Small intestine (tissue), 7 donors: Measurements from ENCODE around the gene MTM1. TPM values are rescaled to one million over a fixed set of nuclear protein-coding genes. Genes with fewer than 3 reads are reported as not detected.

Experiments used
- DNase-seq, 2 donors: peaks; one replicate each; pipeline versions ENCODE4 v3.0.0 to v3.0.0-alpha.2; 2013
- FAIRE-seq: peaks from 2 replicates; lab custom pipeline; 2012; peaks lifted over from hg19 to GRCh38; lab: Jason Lieb, UNC
- H3K27ac ChIP-seq, 3 donors: one replicate each; pipeline ENCODE4 v1.5.1; 2013; ENCODE audit warnings: low read length in 2 of 3, mild to moderate bottlenecking in 2 of 3, control low read depth in 1 of 3, inconsistent platforms in 1 of 3, low read depth in 1 of 3, moderate library complexity in 1 of 3
- H3K27me3 ChIP-seq, 3 donors: one replicate each; pipeline ENCODE4 v1.6.1; 2013; ENCODE audit warnings: low read length in 3 of 3, inconsistent platforms in 1 of 3; ENCODE audit not compliant: control insufficient read depth in 3 of 3, insufficient read depth in 3 of 3
- H3K36me3 ChIP-seq, 3 donors: one replicate each; pipeline ENCODE4 v1.6.1; 2013; ENCODE audit warnings: low read length in 3 of 3, inconsistent platforms in 1 of 3, low read depth in 1 of 3, mild to moderate bottlenecking in 1 of 3, moderate library complexity in 1 of 3; ENCODE audit not compliant: control insufficient read depth in 3 of 3, insufficient read depth in 2 of 3
- H3K4me1 ChIP-seq, 3 donors: one replicate each; pipeline ENCODE4 v1.6.1; 2013; ENCODE audit warnings: low read length in 2 of 3, inconsistent platforms in 1 of 3, low read depth in 1 of 3, mild to moderate bottlenecking in 1 of 3, moderate library complexity in 1 of 3; ENCODE audit not compliant: control insufficient read depth in 3 of 3, insufficient read depth in 2 of 3
- H3K4me3 ChIP-seq, 3 donors: one replicate each; pipeline ENCODE4 v1.5.1; 2013; ENCODE audit warnings: low read length in 3 of 3, control low read depth in 1 of 3, inconsistent platforms in 1 of 3, low read depth in 1 of 3, mild to moderate bottlenecking in 1 of 3, moderate library complexity in 1 of 3
- H3K9me3 ChIP-seq, 2 donors: one replicate each; pipeline ENCODE4 v1.6.1; 2013; ENCODE audit warnings: low read depth in 1 of 2, low read length in 1 of 2; ENCODE audit not compliant: control insufficient read depth in 2 of 2, insufficient read depth in 1 of 2
- WGBS, 3 donors: extraction: QIAGEN DNeasy Blood & Tissue Kit; methylation state at CpG; one replicate each; pipeline ENCODE4 v1.1.7; 2013; 5-methylcytosine and 5-hydroxymethylcytosine counted together
- polyA plus RNA-seq, 4 donors: library from polyadenylated mRNA; stranded (reverse) in 3 of 4; unstranded in 1 of 4; fragments of 200-250 nt in 3 of 4; fragments of 120-200 nt in 1 of 4; gene quantifications; one replicate each; pipeline versions ENCODE4 v1.2.1 to v1.2.3, GENCODE V29; 2013
- donor health status: healthy with polysubstance abuse.
- donor health status: control.
- donor health status: control.
- donor health status: Bipolar disorder and iron deficiency.
- donor health status: healthy.

Gene MTM1
- polyA plus RNA-seq, 4 donors, result 7.1 to 16.9 (median 11.9) TPM

GRCh38 chrX:150664290-150664689 lies 95.9 kb downstream of the MTM1 start:
- Histone ChIP-seq H3K27ac (no peak overlapping the region), H3K36me3 (peaks cover 2 to 16% (median 3%) of the 10 kb centered on the region in 3 donors), H3K4me3 (no peak overlapping the region), H3K27me3 (no peaks in the 10 kb centered on the region), H3K4me1 (no peaks in the 10 kb centered on the region), H3K9me3 (no peaks in the 10 kb centered on the region)
- DNase-seq (no peak), FAIRE-seq (no peak)
- WGBS, 3 donors, result 28 to 57% (median 31%) methylated on average over 2 of the region's 2 CpGs

GRCh38 chrX:150676221-150676620 lies 107.8 kb downstream of the MTM1 start:
- DNase-seq (no peak), FAIRE-seq (no peak)
- Histone ChIP-seq H3K9me3 (no peaks in the 10 kb centered on the region), H3K4me1 (no peaks in the 10 kb centered on the region), H3K4me3 (no peak overlapping the region), H3K27ac (no peak overlapping the region), H3K36me3 (peaks cover 0 to 5% (median 2%) of the 10 kb centered on the region in 3 donors), H3K27me3 (no peaks in the 10 kb centered on the region)
- WGBS, 3 donors, result 58 to 74% (median 73%) methylated on average over 2 of the region's 2 CpGs

- Histone ChIP-seq H3K27me3 (no peaks in the 10 kb centered on the region), H3K27ac (no peak overlapping the region), H3K36me3 (no peaks in the 10 kb centered on the region), H3K4me1 (no peaks in the 10 kb centered on the region), H3K9me3 (no peaks in the 10 kb centered on the region), H3K4me3 (no peak overlapping the region)
- FAIRE-seq (no peak), DNase-seq (peak; percentile 8 to 18)
- WGBS, 3 donors, result 24 to 50% (median 47%) methylated on average over 7 of the region's 7 CpGs
Measured at GRCh38 chrX:150680974-150681373, 112.6 kb downstream of the MTM1 start.

- Histone ChIP-seq H3K27me3 (no peaks in the 10 kb centered on the region), H3K36me3 (no peaks in the 10 kb centered on the region), H3K27ac (no peak overlapping the region), H3K4me3 (no peak overlapping the region), H3K4me1 (no peaks in the 10 kb centered on the region), H3K9me3 (no peaks in the 10 kb centered on the region)
- WGBS, 3 donors, result 67 to 92% (median 73%) methylated on average over 3 of the region's 3 CpGs
- no peak for DNase-seq
- FAIRE-seq, result no peak
Measured at GRCh38 chrX:150683112-150683511, 114.7 kb downstream of the MTM1 start.

GRCh38 chrX:150683536-150684146 lies 115.2 kb downstream of the MTM1 start:
- DNase-seq (peak; percentile 30 to 45), FAIRE-seq (no peak)
- Histone ChIP-seq H3K4me1 (no peaks in the 10 kb centered on the region), H3K9me3 (no peaks in the 10 kb centered on the region), H3K36me3 (no peaks in the 10 kb centered on the region), H3K27me3 (no peaks in the 10 kb centered on the region), H3K4me3 (no peak overlapping the region), H3K27ac (no peak overlapping the region)
- 33 to 51% (median 39%) methylated on average over 7 of the region's 7 CpGs for WGBS, 3 donors

- DNase-seq (no peak), FAIRE-seq (no peak)
- H3K9me3 ChIP-seq, result no peaks in the 10 kb centered on the region
- H3K4me3 ChIP-seq, result no peak overlapping the region
- no peaks in the 10 kb centered on the region for H3K36me3 ChIP-seq
- WGBS, 3 donors, result 58 to 66% (median 60%) methylated on average over 5 of the region's 5 CpGs
- no peak overlapping the region for H3K27ac ChIP-seq
- no peaks in the 10 kb centered on the region for H3K27me3 ChIP-seq
- H3K4me1 ChIP-seq, result peaks cover 0 to 7% (median 0%) of the 10 kb centered on the region in 3 donors
Measured at GRCh38 chrX:150688911-150689451, 120.6 kb downstream of the MTM1 start.

- no peak overlapping the region for H3K4me3 ChIP-seq
- no peaks in the 10 kb centered on the region for H3K36me3 ChIP-seq
- no peak overlapping the region for H3K27ac ChIP-seq
- no peaks in the 10 kb centered on the region for H3K27me3 ChIP-seq
- H3K4me1 ChIP-seq, result peaks cover 0 to 7% (median 0%) of the 10 kb centered on the region in 3 donors
- H3K9me3 ChIP-seq, result no peaks in the 10 kb centered on the region
- FAIRE-seq (no peak), DNase-seq (no peak)
Measured at GRCh38 chrX:150690126-150690525, 121.7 kb downstream of the MTM1 start.

- Histone ChIP-seq H3K36me3 (no peaks in the 10 kb centered on the region), H3K27ac (no peak overlapping the region), H3K27me3 (no peaks in the 10 kb centered on the region), H3K4me3 (peak overlapping the region in 2 of 3 donors; percentile 49 to 80), H3K4me1 (peaks cover 0 to 7% (median 0%) of the 10 kb centered on the region in 3 donors), H3K9me3 (no peaks in the 10 kb centered on the region)
- FAIRE-seq (no peak), DNase-seq (no peak)
- 49 to 65% (median 55%) methylated on average over 5 of the region's 5 CpGs for WGBS, 3 donors
Measured at GRCh38 chrX:150692296-150692695, 123.9 kb downstream of the MTM1 start.
